Liver (tissue), 9 donors: ENCODE measurements around the gene LRRK1. TPM values are rescaled to one million over a fixed set of nuclear protein-coding genes. Genes with fewer than 3 reads are reported as not detected.

ENCODE experiments used
- DNase-seq: peaks from one replicate; pipeline ENCODE4 v3.0.0-alpha.2; 2017; ENCODE audit warnings: low spot score
- H3K27ac ChIP-seq, 2 donors: one replicate each; pipeline ENCODE4 v1.7.0; 2013; ENCODE audit warnings: inconsistent platforms in 2 of 2, low read length in 2 of 2, control low read depth in 1 of 2, low read depth in 1 of 2, mild to moderate bottlenecking in 1 of 2
- H3K27me3 ChIP-seq, 4 donors: one replicate each; pipeline versions ENCODE4 v1.6.1 to v1.7.0; 2013; ENCODE audit warnings: low read length in 3 of 4, inconsistent platforms in 1 of 4, mild to moderate bottlenecking in 1 of 4, moderate library complexity in 1 of 4; ENCODE audit not compliant: control insufficient read depth in 4 of 4, insufficient read depth in 4 of 4
- H3K36me3 ChIP-seq, 4 donors: one replicate each; pipeline versions ENCODE4 v1.6.1 to v1.7.0; 2013; ENCODE audit warnings: low read length in 3 of 4, mild to moderate bottlenecking in 3 of 4, low read depth in 1 of 4, moderate library complexity in 1 of 4; ENCODE audit not compliant: control insufficient read depth in 4 of 4, insufficient read depth in 3 of 4
- H3K4me1 ChIP-seq, 4 donors: one replicate each; pipeline versions ENCODE4 v1.6.1 to v1.7.0; 2013; ENCODE audit warnings: low read length in 3 of 4, mild to moderate bottlenecking in 3 of 4, moderate library complexity in 1 of 4; ENCODE audit not compliant: control insufficient read depth in 4 of 4, insufficient read depth in 4 of 4
- H3K4me3 ChIP-seq, 3 donors: one replicate each; pipeline versions ENCODE4 v1.6.1 to v1.7.0; 2013; ENCODE audit warnings: low read length in 3 of 3, control low read depth in 1 of 3, low read depth in 1 of 3, mild to moderate bottlenecking in 1 of 3
- H3K9ac ChIP-seq, 2 donors: one replicate each; pipeline ENCODE4 v1.7.0; 2013; ENCODE audit warnings: low read length in 2 of 2, mild to moderate bottlenecking in 2 of 2, moderate library complexity in 2 of 2, control low read depth in 1 of 2, low read depth in 1 of 2
- H3K9me3 ChIP-seq, 4 donors: one replicate each; pipeline versions ENCODE4 v1.6.1 to v1.7.0; 2013; ENCODE audit warnings: low read length in 3 of 4; ENCODE audit not compliant: control insufficient read depth in 4 of 4
- ATF3 ChIP-seq: IDR thresholded peaks from 2 replicates; pipeline ENCODE4 v1.6.1; 2016; ENCODE audit warnings: antibody characterized with exemption
- CTCF ChIP-seq: fragments of 150-350 bp; IDR thresholded peaks from 2 replicates; pipeline ENCODE4 v1.5.1; 2017; ENCODE audit warnings: improper control_type of control experiment, low read depth, low read length; ENCODE audit not compliant: missing input control
- EGR1 ChIP-seq, 2 donors: IDR thresholded peaks; 2 replicates each; pipeline ENCODE4 v1.6.1; 2016 to 2018; ENCODE audit warnings: antibody characterized with exemption in 2 of 2, low read depth in 2 of 2
- FOXA1 ChIP-seq: IDR thresholded peaks from 2 replicates; pipeline ENCODE4 v1.6.1; 2016; ENCODE audit warnings: antibody characterized with exemption
- FOXA2 ChIP-seq: IDR thresholded peaks from 2 replicates; pipeline ENCODE4 v1.6.1; 2016; ENCODE audit warnings: antibody characterized with exemption
- GABPA ChIP-seq, 2 donors: IDR thresholded peaks in 1 of 2; conservative IDR thresholded peaks in 1 of 2; 2 replicates each; pipeline ENCODE4 v1.6.1; 2016; ENCODE audit warnings: antibody characterized with exemption in 2 of 2, mild to moderate bottlenecking in 1 of 2, moderate library complexity in 1 of 2
- HNF4A ChIP-seq, 2 donors: conservative IDR thresholded peaks; 2 replicates each; pipeline ENCODE4 v1.6.1; 2016; ENCODE audit warnings: antibody characterized with exemption in 2 of 2, mild to moderate bottlenecking in 2 of 2
- HNF4G ChIP-seq: IDR thresholded peaks from 2 replicates; pipeline ENCODE4 v1.6.1; 2016; ENCODE audit warnings: antibody characterized with exemption
- JUND ChIP-seq, 2 donors: IDR thresholded peaks; 2 replicates each; pipeline ENCODE4 v1.6.1; 2016; ENCODE audit warnings: antibody characterized with exemption in 2 of 2
- MAX ChIP-seq: IDR thresholded peaks from 2 replicates; pipeline ENCODE4 v1.6.1; 2016; ENCODE audit warnings: antibody characterized with exemption
- NR2F2 ChIP-seq: IDR thresholded peaks from 2 replicates; pipeline ENCODE4 v1.6.1; 2016; ENCODE audit warnings: antibody characterized with exemption
- RAD21 ChIP-seq, 2 donors: IDR thresholded peaks; 2 replicates each; pipeline ENCODE4 v1.6.1; 2016; ENCODE audit warnings: antibody characterized with exemption in 2 of 2, mild to moderate bottlenecking in 2 of 2
- REST ChIP-seq: IDR thresholded peaks from 2 replicates; pipeline ENCODE4 v1.6.1; 2016; ENCODE audit warnings: antibody characterized with exemption, mild to moderate bottlenecking
- RXRA ChIP-seq, 2 donors: IDR thresholded peaks; 2 replicates each; pipeline ENCODE4 v1.6.1; 2017 to 2018; ENCODE audit warnings: antibody characterized with exemption in 2 of 2, mild to moderate bottlenecking in 1 of 2
- SP1 ChIP-seq: IDR thresholded peaks from 2 replicates; pipeline ENCODE4 v1.6.1; 2018; ENCODE audit warnings: antibody characterized with exemption, mild to moderate bottlenecking
- TAF1 ChIP-seq: conservative IDR thresholded peaks from 2 replicates; pipeline ENCODE4 v1.6.1; 2016; ENCODE audit warnings: antibody characterized with exemption, mild to moderate bottlenecking
- YY1 ChIP-seq: IDR thresholded peaks from 2 replicates; pipeline ENCODE4 v1.6.1; 2016; ENCODE audit warnings: antibody characterized with exemption, mild to moderate bottlenecking
- ZBTB33 ChIP-seq: IDR thresholded peaks from 2 replicates; pipeline ENCODE4 v1.6.1; 2016; ENCODE audit warnings: antibody characterized with exemption
- WGBS: extraction: QIAGEN DNeasy Blood & Tissue Kit; methylation state at CpG from one replicate; pipeline ENCODE4 v1.1.7; 2013; 5-methylcytosine and 5-hydroxymethylcytosine counted together
- polyA plus RNA-seq, 2 donors: library from polyadenylated mRNA; stranded (reverse) in 1 of 2; unstranded in 1 of 2; fragments of 200-250 nt in 1 of 2; fragments of >200 nt in 1 of 2; fragmentation: Nextera tagmentation in 1 of 2; extraction: Ambion mirVana in 1 of 2; gene quantifications; one replicate each; pipeline versions ENCODE4 v1.2.1 to v1.2.3, GENCODE V29; 2013 to 2015
- total RNA-seq, 2 donors: library from RNA; depleted of rRNA; stranded (reverse); fragments of >200 nt; gene quantifications; one replicate each; pipeline ENCODE4 v1.2.3, GENCODE V29; 2014
- donor health status: healthy.
- donor health status: healthy.
- donor health status: healthy.
- donor health status: healthy.
- donor health status: healthy.

Gene LRRK1
- total and polyA plus RNA-seq, 4 donors: 1.2 to 4.4 (median 2.7) TPM

GRCh38 chr15:100875976-100876375, 43.2 kb upstream of the LRRK1 start:
- no peak overlapping the region for H3K9ac ChIP-seq
- no peak overlapping the region for H3K27ac ChIP-seq
- H3K36me3 ChIP-seq: no peaks in the 10 kb centered on the region
- no peak for DNase-seq
- TF ChIP-seq ZBTB33 (no peak), EGR1 (IDR thresholded peaks at IDR 0.05; ENCODE audit: low read depth in 2 of 2) (no peak), REST (no peak), JUND (IDR thresholded peaks at IDR 0.05) (no peak), GABPA (IDR thresholded peaks at IDR 0.05 in 1 of 2, conservative IDR thresholded peaks at IDR 0.05 in 1 of 2) (no peak), SP1 (no peak), FOXA2 (no peak), TAF1 (no peak), RXRA (IDR thresholded peaks at IDR 0.05) (no peak), HNF4G (no peak), ATF3 (no peak), YY1 (no peak), NR2F2 (no peak), CTCF (no peak), RAD21 (IDR thresholded peaks at IDR 0.05) (no peak), FOXA1 (no peak), HNF4A (conservative IDR thresholded peaks at IDR 0.05) (no peak)
- no peaks in the 10 kb centered on the region for H3K9me3 ChIP-seq
- no peak overlapping the region for H3K4me3 ChIP-seq
- 88% methylated on average over 7 of the region's 7 CpGs for WGBS
- peaks cover 3 to 14% (median 7%) of the 10 kb centered on the region in 4 donors for H3K4me1 ChIP-seq
- H3K27me3 ChIP-seq: peaks cover 0 to 10% (median 6%) of the 10 kb centered on the region in 4 donors

GRCh38 chr15:100877551-100877950, 41.6 kb upstream of the LRRK1 start:
- WGBS: 72% methylated on average over 10 of the region's 10 CpGs
- peaks cover 5 to 20% (median 7%) of the 10 kb centered on the region in 4 donors for H3K27me3 ChIP-seq
- TF ChIP-seq ATF3 (no peak), JUND (IDR thresholded peaks at IDR 0.05) (no peak), ZBTB33 (no peak), SP1 (no peak), HNF4G (no peak), RAD21 (IDR thresholded peaks at IDR 0.05) (no peak), EGR1 (IDR thresholded peaks at IDR 0.05; ENCODE audit: low read depth in 2 of 2) (no peak), GABPA (IDR thresholded peaks at IDR 0.05 in 1 of 2, conservative IDR thresholded peaks at IDR 0.05 in 1 of 2) (no peak), YY1 (no peak), MAX (no peak), RXRA (IDR thresholded peaks at IDR 0.05) (no peak), HNF4A (conservative IDR thresholded peaks at IDR 0.05) (no peak), NR2F2 (no peak), TAF1 (no peak), FOXA2 (no peak), FOXA1 (no peak)

More at GRCh38 chr15:100877551-100877950, 41.6 kb upstream of the LRRK1 start:
- Histone ChIP-seq H3K27ac (no peak overlapping the region), H3K9ac (no peak overlapping the region), H3K4me3 (no peak overlapping the region), H3K36me3 (no peaks in the 10 kb centered on the region), H3K9me3 (no peaks in the 10 kb centered on the region), H3K4me1 (peaks cover 3 to 14% (median 7%) of the 10 kb centered on the region in 4 donors)
- no peak for DNase-seq
